Activated effector memory CD4-positive, alpha-beta T cell treated with anti-CD3 and anti-CD28 coated beads, Interleukin-2, amount 50 U/mL, for 16 hours (primary cell): ENCODE measurements around the gene BMS1.
"Not testable (repeated sequence)": the region's sequence is repeated elsewhere in the genome, so short reads cannot be mapped to it uniquely, and the experiment has no call there.

ENCODE experiments used
- DNase-seq: peaks from one replicate; pipeline ENCODE4 v3.0.0-alpha.2; 2020

Gene BMS1

DNA sequence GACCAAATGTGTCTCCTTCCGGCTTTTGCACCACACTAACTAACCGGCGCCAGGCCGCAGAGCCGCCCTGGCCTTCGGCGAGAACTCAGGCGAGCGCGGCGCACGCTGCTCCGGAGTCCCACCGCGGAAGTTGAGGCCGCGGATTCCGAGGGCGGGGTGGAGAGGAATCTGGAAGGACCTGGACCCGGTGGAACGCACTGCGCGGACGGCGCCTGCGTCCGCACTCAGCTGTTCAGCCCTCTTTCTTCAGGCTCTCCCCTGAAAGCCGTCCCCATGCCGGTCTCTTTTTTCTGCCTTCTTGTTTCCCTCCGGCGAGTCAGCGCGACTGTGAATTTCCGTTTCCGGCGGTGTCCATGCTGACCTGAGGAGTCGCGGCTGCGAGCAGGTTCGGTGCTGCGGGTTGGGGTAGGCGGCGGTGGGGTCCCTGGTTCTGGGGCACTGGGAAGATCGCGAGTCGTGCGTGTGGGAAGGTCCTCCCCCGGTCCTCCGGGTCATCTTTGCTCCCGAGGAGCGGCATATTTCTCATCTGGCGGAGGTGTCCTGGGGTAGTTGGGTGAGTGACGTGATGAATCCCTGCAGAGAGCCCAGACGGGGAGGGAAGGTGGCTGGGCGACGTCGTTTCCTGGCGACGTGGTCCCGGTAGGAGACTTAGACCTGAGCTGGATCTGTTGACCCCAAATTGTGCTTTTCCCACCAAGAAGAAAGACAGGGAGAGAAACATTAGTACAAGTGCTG, at the start of gene BMS1:
Gene BMS1, plus strand, starts transcription at position 350 of the 735 bp plus-strand sequence. CDS start 1,600 bp downstream, outside the sequence.
- peak; percentile 95 for DNase-seq

- DNase-seq, result no peak
Measured at GRCh38 chr10:42734536-42734935, 48.1 kb upstream of the BMS1 start.

DNA sequence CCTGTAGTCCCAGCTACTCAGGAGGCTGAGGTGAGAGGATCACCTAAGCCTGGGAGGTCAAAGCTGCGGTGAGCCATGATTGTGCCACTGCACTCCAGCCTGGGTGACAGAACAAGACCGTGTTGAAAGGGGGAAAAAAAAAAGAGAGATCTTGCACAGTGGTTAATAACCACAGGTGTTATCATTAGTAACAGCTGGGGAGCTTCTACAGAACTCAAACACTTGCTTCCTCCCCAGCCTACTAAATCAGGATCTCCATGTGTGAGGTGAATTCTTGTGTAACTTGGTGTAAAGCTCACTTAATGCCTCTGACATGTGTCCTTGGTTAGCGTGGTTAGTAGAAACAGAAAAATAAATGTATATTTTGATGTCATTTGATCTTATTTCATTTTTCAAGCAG, 43.9 kb upstream of the BMS1 start:
- no peak for DNase-seq

- DNase-seq, result not testable (repeated sequence)
Measured at GRCh38 chr10:42741536-42741935, 41.1 kb upstream of the BMS1 start.

DNA sequence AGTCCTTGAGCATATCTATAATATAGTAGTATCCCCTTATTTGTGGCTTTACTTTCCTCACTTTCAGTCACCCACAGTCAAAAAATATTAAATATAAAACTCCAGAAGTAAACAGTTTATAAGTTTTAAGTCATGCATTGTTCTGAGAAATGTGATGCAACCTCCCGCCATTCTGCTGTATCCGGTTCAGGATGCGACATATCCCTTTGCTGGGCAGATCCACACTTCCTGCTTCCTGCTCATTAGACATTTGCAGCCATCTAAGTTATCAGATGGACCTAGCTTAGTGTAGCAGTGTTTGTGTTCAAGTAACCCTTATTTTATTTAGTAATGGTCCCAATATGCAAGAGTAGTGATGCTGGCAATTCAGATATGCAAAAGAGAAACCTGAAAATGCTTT, 38.9 kb upstream of the BMS1 start:
- no peak for DNase-seq

GRCh38 chr10:42744134-42744701, 38.4 kb upstream of the BMS1 start:
- DNase-seq, result no peak

DNA sequence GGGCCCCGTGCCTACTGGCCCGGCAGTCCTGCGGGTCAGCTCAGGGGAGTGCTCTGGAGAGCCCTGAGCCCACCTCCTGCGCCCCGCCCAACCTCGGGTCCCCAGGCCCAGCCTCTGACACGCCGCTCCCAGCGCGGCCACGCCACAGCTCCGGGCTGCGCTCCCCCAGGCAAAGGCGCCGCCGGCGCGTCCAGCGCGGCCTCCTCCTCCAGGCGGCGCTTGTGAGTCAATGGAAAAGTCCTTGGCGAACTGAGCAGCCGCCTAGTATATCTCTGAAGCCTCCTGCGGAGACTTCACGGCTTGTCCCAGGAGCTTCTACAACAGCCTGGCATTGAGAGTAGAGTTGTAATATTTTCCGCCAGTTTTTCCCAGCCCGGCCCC, 29.5 kb upstream of the BMS1 start:
- DNase-seq, result peak; percentile 90

GRCh38 chr10:42753507-42754154, 29.0 kb upstream of the BMS1 start:
- DNase-seq, result no peak

DNA sequence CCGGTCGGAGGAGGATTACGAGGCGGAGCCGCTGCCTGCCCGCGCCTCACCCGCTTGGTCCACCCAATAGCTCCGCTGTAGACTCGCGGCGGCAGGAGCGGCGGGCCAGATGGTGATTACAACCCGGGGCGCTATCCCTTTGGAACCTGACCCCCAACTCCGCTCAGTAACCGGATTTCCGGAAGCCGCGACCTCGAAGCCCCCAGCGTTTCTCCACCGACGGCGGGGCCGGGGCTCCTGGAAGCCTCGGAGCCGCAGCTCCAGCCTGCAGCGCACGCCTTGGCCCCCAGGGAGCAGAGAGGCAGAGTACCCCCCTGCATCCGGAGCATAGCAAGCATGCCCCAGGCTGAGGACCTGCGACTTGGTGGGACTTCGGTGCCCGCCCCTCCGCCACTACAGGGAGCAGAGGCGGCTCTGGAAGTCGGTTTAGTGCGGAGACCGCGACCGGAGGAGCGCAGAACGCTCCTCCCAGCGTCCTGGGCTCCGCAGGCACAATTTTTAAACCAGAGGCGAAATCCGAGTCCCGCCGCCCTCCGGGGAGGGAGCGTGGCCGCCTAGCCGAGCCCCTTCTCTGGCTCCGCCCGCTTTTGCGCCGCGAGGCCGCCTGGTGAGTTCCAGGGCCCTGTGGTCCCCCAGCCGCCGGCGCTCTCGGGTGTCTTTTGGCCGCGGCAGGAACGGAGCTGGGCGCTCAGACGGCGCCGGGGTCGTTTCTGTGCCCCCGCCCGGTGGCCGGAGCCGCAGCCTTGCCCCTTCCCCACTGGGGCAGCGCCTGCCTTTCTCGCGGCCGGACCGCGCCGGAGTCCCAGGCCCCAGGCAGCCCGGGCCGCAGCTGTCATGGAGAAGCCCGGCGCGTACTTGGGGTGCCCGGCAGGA, 28.2 kb upstream of the BMS1 start:
- peak; percentile 69 for DNase-seq

- no peak for DNase-seq
Measured at GRCh38 chr10:42755028-42755451, 27.6 kb upstream of the BMS1 start.

GRCh38 chr10:42755556-42756093, 27.0 kb upstream of the BMS1 start:
- DNase-seq, result no peak

DNA sequence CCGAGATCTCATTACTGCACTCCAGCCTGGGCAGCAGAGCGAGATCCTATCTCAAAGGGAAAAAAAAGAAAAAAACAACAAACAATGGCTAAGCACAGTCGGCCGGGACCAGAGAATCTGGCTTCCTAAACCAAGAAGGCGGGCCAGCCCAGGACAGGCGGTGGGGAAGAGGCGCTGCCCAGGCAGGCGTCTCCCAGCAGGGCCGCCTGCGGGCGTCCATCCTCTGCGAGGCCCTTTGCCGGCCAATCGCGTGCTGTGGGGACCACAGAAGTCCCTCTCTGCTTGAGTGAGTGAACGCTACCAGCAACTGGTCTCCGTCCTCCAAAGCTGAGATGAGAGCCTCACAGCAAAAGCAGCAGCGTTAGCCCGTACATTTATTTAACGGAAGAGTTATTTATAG, 14.7 kb upstream of the BMS1 start:
- no peak for DNase-seq

- DNase-seq, result no peak
Measured at GRCh38 chr10:42768581-42769152, 13.9 kb upstream of the BMS1 start.

- DNase-seq, result no peak
Measured at GRCh38 chr10:42769173-42769572, 13.4 kb upstream of the BMS1 start.

DNA sequence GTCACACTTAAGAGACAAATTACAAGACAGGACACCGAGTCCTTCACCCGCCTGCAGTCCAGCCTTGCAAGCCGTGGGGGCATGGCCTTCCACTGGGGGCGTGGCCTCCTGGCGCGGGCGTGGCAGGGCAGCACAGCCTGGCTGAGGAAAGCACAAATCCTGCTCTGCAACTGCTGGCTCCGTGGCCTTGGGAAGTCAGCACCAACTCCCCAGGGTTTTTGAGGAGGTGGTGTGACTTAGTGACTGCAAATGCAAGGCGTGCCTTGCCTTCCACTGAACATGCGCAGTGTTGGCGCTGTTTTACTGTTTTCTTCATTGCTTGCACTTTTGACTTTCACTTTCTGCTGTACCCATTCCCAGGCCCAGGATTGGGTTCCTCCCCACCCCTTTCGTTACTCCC, 12.9 kb upstream of the BMS1 start:
- DNase-seq, result no peak

- no peak for DNase-seq
Measured at GRCh38 chr10:42776681-42777080, 5.9 kb upstream of the BMS1 start.

DNA sequence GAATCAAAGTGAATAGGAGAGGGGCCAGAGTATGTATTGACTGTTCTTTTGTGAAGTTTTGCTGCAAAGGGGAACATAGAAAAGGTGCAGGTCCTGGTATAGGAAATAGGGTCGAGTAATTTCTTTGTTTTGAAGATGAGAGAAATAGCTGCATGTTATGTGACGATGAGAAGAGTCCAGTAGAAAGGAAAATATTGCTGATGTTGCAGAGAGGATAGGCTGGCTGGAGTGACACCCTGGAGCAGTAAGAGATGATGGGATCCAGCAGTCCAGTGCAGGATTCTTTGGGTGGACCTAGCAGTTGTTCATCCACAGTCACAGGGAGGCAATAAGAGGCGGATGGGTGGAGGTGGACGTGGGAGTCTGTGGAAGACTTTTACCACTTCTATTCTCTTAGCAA, 2.1 kb upstream of the BMS1 start:
- DNase-seq, result no peak

DNA sequence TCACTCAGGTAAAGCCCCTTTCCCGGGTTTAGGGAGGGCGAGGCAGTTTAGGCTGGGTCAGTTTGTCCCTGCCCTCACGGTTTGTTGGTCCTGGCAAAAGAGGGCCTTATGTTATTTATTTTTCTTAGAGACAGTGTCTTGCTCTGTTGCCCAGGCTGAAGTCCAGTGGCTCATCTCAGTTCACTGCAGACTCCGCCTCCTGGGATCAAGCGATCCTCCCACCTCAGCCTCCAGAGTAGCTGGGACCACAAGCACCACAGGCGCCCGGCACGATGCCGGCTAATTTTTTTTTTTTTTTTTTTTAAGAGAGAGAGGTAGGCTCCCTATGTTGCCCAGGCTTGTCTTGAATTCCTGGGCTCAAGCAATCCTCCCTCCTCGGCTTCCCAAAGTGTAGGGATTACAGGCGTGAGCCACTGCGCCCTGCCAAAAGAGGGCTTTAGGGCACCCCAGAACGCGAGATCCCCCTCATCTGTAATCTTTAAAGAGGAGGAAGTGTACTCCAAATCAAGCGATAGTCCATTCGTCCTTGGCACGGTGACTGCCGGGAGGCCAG, 626 bp upstream of the BMS1 start:
- DNase-seq, result no peak

- DNase-seq, result peak; percentile 72
Measured at GRCh38 chr10:42783181-42783549, 570 bp downstream of the BMS1 start.

DNA sequence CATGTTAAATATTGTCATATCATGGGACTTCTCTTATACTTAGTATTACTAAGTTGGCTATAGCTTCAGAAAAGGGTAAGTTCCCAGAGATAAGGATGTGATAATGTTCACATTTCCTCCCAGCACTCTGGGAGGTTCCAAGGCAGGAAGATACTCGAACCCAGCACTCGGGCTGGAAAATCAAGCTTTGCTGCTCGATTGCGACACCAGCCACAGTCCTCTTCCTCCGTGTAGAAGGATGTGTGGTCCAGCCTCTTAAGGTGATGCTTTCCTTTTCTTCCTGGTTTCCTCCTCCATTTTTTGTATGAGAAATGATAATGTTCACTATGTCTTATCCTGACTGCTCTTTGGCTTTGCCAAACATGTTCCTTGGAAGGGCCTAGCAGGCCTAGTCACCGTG, 3.2 kb downstream of the BMS1 start:
- no peak for DNase-seq

- DNase-seq, result no peak
Measured at GRCh38 chr10:42790835-42791234, 8.2 kb downstream of the BMS1 start.

DNA sequence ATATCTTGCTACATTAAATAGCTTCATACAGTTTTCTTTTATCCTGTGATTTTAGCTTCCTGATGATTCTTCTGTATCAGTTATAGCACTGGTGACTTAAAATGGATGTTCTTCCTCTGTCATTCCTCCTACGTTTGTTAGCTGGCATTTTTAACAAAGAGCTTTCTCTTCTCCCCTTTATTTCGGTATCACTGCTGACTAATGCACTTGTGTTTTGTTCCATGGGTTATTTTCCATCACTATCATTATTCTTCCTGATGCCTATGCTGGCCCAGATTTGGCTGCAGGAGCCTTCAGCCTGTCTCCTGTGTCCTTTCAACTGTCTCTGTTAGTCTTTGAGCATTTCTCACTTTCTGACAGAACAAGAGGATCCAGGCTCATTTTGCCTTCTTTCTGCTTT, 13.1 kb downstream of the BMS1 start:
- DNase-seq, result no peak
